Measurements from ENCODE around the gene DMRT1.

The DMRT1 gene

GRCh38 chr9:973295-973834, 131.9 kb downstream of the DMRT1 start:
- H3K4me3 ChIP-seq (ENCODE audit: low read depth, low read length): no peak overlapping the region
- no peak for DNase-seq (ENCODE audit: low read depth)
- TF ChIP-seq CTCF (IDR thresholded peaks at IDR 0.05; ENCODE audit: control insufficient read depth, extremely low read depth, insufficient read depth): no peak

GRCh38 chr9:974031-974995, 132.8 kb downstream of the DMRT1 start:
- DNase-seq (ENCODE audit: low read depth): no peak
- no peak for TF ChIP-seq CTCF (IDR thresholded peaks at IDR 0.05; ENCODE audit: control insufficient read depth, extremely low read depth, insufficient read depth)
- no peak overlapping the region for H3K4me3 ChIP-seq (ENCODE audit: low read depth, low read length)

GRCh38 chr9:974996-975739, 133.7 kb downstream of the DMRT1 start:
- TF ChIP-seq CTCF (IDR thresholded peaks at IDR 0.05; ENCODE audit: control insufficient read depth, extremely low read depth, insufficient read depth): no peak
- no peak overlapping the region for H3K4me3 ChIP-seq (ENCODE audit: low read depth, low read length)
- no peak for DNase-seq (ENCODE audit: low read depth)

DNA sequence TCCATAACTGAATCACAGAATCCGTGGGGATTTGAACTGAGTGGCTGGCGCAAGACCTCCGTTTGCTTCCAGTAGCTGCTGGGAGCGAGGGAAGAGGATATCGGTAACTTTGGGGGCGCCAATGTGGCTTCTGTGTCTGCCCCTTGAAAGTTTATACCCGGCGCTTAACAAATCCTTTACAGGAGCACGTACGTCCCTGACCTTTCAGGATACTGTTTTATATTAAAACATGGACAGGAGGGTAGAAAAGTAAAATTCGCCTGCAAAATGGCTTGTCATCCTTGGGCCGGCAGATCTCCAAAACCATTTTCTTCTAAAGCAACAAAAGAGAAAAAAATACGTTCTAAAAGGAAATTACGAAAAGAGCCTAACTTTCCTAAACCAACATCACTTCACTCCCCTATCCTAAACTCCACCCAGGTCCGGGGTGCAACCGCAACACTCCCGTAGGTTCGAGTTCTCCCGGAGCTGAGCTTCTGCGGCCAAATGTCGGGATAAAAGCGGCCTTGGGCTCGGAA, 134.3 kb downstream of the DMRT1 start:
- no peak for TF ChIP-seq CTCF (IDR thresholded peaks at IDR 0.05; ENCODE audit: control insufficient read depth, extremely low read depth, insufficient read depth)
- H3K4me3 ChIP-seq (ENCODE audit: low read depth, low read length): no peak overlapping the region
- no peak for DNase-seq (ENCODE audit: low read depth)

- TF ChIP-seq CTCF (IDR thresholded peaks at IDR 0.05; ENCODE audit: control insufficient read depth, extremely low read depth, insufficient read depth): no peak
- no peak for DNase-seq (ENCODE audit: low read depth)
- no peak within 1 kb of the TSS for H3K4me3 ChIP-seq (ENCODE audit: low read depth, low read length)
Measured at GRCh38 chr9:976258-976942, 134.9 kb downstream of the DMRT1 start, which contains the start of gene DMRT3. DMRT3 (plus strand) TSS chr9:976655; CDS start chr9:977002, 347 bp downstream.
